ENCODE data around the gene MAPK12.

Gene MAPK12

GRCh38 chr22:50287731-50288130 is 26.2 kb upstream of the MAPK12 start:
- CTCF ChIA-PET = no interaction called here
- TF ChIP-seq CTCF (conservative IDR thresholded peaks at IDR 0.05; ENCODE audit: low read depth) = no peak
- peak overlapping the region; percentile 100 for H3K27ac ChIP-seq
- POLR2A ChIA-PET (ENCODE audit: low non-redundant PET) = no interaction called here
- no peak for DNase-seq (ENCODE audit: low spot score)

DNA sequence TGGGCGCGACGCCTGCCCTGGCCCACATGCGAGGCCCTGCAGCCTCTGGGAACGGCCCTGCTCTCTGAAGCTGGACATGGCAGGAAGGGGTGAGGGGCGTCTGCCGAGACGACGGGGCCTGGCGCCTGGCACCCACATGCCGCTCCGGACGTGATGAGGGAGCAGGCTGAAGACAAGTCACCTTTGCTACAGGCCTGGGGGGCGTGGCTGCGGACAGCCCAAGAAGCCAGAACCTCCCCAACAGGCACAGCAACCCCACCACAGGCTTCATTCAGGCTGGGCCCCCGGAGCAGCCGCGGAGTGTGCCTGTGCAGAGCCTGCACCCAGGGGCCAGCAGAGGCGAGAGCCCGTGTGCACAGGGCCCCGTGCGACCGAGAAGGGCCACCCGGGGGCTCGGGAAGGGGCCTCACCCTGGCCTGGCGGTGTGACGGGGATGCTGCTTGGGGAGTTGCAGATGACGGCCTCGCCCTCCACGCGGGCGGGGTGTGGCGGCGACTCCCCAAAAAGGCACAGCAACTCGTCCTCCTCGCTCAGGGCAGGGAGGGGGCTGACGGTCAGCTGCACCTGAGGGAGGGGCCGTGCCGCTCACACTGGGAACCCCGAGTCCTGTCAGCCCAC is 25.3 kb upstream of the MAPK12 start:
- H3K27ac ChIP-seq = peak overlapping the region; percentile 100
- TF ChIP-seq CTCF (conservative IDR thresholded peaks at IDR 0.05; ENCODE audit: low read depth) = no peak
- CTCF ChIA-PET = no interaction called here
- POLR2A ChIA-PET (ENCODE audit: low non-redundant PET) = no interaction called here
- no peak for DNase-seq (ENCODE audit: low spot score)

- ChIA-PET POLR2A (ENCODE audit: low non-redundant PET) (no interaction called here), CTCF (no interaction called here)
- no peak for DNase-seq (ENCODE audit: low spot score)
- no peak for TF ChIP-seq CTCF (conservative IDR thresholded peaks at IDR 0.05; ENCODE audit: low read depth)
- peak overlapping the region; percentile 100 for H3K27ac ChIP-seq
Observed at GRCh38 chr22:50286275-50286674, 24.8 kb upstream of the MAPK12 start.

DNA sequence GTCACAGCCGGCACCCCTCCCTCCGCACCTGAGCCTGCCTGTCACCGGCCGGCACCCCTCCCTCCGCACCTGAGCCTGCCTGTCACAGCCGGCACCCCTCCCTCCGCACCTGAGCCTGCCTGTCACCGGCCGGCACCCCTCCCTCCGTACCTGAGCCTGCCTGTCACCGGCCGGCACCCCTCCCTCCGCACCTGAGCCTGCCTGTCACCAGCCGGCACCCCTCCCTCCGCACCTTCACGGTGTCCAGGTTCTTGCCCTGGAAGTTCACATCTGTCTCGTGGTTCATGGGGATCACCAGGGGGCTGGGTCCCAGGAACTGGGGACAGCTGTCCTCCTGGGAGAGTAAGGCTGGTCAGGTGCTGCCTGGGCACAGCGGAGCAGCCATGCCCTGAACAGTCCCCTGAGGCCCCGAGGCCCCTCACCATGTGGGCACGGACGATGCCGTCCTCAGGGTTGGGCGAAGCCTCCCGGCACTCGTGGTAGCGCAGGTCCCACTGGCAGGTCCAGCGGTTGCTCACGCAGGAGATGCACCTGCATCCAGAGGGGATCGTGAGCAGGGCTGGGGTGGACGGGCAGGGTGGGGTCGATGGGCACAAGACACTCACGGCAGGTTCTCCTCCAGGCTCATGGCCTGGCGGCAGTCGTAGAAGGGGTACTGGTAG is 24.2 kb upstream of the MAPK12 start:
- no peak for TF ChIP-seq CTCF (conservative IDR thresholded peaks at IDR 0.05; ENCODE audit: low read depth)

GRCh38 chr22:50284479-50284878 is 23.0 kb upstream of the MAPK12 start:
- POLR2A ChIA-PET (ENCODE audit: low non-redundant PET) = no interaction called here
- TF ChIP-seq CTCF (conservative IDR thresholded peaks at IDR 0.05; ENCODE audit: low read depth) = no peak
- H3K27ac ChIP-seq = peak overlapping the region; percentile 91
- DNase-seq (ENCODE audit: low spot score) = no peak
- CTCF ChIA-PET = no interaction called here

More for the DNA sequence above, 24.2 kb upstream of the MAPK12 start:
- ChIA-PET CTCF (interaction anchor here (0.6 kb wide), 1 partner anchor 41 kb away, joined by 3 read pairs; no protein-coding TSS in a partner anchor), POLR2A (ENCODE audit: low non-redundant PET) (no interaction called here)
- DNase-seq (ENCODE audit: low spot score) = no peak
- peak overlapping the region; percentile 100 for H3K27ac ChIP-seq

DNA sequence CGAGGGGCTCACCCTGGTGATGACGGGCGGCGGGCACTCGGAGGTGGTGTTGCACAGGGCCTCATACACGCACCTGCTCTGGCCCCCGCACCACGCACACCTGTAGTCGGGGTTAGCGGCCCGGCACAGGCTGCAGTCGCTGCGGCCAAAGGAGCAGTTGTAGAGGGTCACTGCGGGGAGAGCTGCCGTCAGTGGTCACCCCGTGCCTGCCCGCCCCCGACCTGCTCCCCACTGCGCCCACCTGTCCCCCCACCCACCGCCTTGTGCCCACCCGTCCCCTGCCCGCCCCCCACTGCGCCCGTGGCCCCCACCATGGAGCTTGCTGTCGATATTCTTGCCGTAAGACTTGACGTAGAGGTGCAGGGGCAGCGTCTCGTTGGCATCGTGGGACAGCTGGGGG is 22.3 kb upstream of the MAPK12 start:
- DNase-seq (ENCODE audit: low spot score) = no peak
- CTCF ChIA-PET = no interaction called here
- TF ChIP-seq CTCF (conservative IDR thresholded peaks at IDR 0.05; ENCODE audit: low read depth) = no peak
- peak overlapping the region; percentile 91 for H3K27ac ChIP-seq
- POLR2A ChIA-PET (ENCODE audit: low non-redundant PET) = no interaction called here

Data from RWPE1 (cell line).